Activated naive CD4-positive, alpha-beta T cell treated with anti-CD3 and anti-CD28 coated beads, Interleukin-2, amount 50 U/mL, for 72 hours (primary cell): Measurements from ENCODE around the gene IRX4. TPM values are rescaled to one million over a fixed set of nuclear protein-coding genes. Genes with fewer than 3 reads are reported as not detected.
A peak's percentile ranks its signal among the peaks of the same experiment; 100 is the strongest.

ENCODE experiments used
- ATAC-seq, 2 donors: fragments of 150-1000 bp; cut with Tn5 transposase; 2 replicates each; pipeline ENCODE4 v1.10.0; 2021; ENCODE audit warnings: mild to moderate bottlenecking in 2 of 2, moderate library complexity in 2 of 2
- DNase-seq, 2 donors: peaks; one replicate each; pipeline ENCODE4 v3.0.0; 2021 to 2022; ENCODE audit warnings: low spot score in 2 of 2
- H3K27ac Mint-ChIP-seq, 2 donors: one replicate each; pipeline ENCODE4 v1.8.0; 2022; ENCODE audit warnings: mild to moderate bottlenecking in 2 of 2, mixed read lengths in 2 of 2
- H3K36me3 Mint-ChIP-seq, 2 donors: one replicate each; pipeline ENCODE4 v1.8.0; 2022; ENCODE audit warnings: mixed read lengths in 2 of 2
- H3K9me3 Mint-ChIP-seq, 2 donors: one replicate each; pipeline ENCODE4 v1.8.0; 2022; ENCODE audit warnings: mixed read lengths in 2 of 2
- total RNA-seq, 2 donors: library from RNA; stranded (reverse); gene quantifications; one replicate each; pipeline ENCODE4 v1.2.3, GENCODE V29; 2022

The IRX4 gene
- total RNA-seq, 2 donors from 2014 or later: not detected

DNA sequence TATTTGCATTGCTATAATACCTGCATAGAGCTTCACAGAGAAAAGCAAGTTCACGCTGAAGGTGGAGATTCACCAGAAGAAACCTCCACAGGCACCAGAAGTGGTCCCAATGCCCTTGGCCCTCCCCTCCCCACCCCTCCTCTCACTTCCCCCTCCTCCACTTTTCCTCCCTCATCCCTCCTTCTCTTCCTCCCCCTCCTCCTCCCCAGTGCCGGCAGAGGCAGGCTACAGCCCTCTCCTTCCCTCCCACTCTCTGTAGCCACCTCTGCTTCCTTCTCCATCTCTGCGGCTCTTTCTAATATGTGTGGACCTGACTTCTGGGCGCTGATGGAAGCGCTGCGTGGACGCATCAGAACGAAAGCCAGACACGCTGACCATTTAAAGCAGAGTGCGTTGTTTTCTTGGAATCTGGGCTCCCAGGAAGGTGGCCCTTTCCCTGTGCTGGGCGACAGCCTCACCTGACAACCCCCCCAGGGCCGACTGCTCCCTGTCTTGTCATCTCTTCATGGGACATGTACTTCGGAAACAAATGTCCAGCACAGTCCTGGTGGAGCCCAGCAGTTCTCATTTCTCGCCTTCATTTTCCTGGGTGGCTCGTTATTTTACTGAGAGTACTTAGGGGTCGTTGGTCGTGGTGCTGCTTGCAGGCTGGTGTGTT lies 52.0 kb downstream of the IRX4 start:
- no peak overlapping the region for H3K27ac Mint-ChIP-seq

DNA sequence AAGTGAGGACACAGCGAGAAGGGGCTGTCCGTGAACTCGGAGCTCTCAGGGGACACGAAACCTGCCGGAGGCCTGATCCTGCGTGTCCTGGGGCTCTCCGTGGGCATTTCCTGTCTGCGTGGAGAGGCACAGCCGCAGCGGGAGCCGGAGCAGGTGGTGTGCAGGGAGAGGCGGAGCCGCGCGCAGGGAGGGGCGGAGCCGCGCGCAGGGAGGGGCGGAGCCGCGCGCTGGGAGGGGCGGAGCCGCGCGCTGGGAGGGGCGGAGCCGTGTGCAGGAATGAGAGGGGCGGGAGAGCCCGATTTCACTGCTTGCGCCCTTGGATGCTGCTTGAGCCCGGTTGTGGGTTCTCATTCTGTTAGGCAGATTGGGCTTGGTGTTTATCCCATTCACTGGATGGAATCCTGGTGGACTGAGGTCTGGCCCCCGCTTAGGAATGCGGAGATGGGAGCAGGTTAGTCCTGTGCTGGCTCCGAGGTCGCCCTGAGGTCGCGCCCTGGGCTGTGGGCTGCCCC lies 54.8 kb downstream of the IRX4 start:
- ATAC-seq: peak; percentile 33 to 64

More for the DNA sequence above, 52.0 kb downstream of the IRX4 start:
- ATAC-seq (no peak), DNase-seq (peak in 1 of 2 donors; percentile 38)
- Mint-ChIP-seq H3K9me3 (no peaks in the 10 kb centered on the region), H3K36me3 (no peaks in the 10 kb centered on the region)

More for the DNA sequence above, 54.8 kb downstream of the IRX4 start:
- H3K36me3 Mint-ChIP-seq: no peaks in the 10 kb centered on the region
- DNase-seq: peak; percentile 17 to 35
- H3K9me3 Mint-ChIP-seq: no peaks in the 10 kb centered on the region
- no peak overlapping the region for H3K27ac Mint-ChIP-seq

Other genes starting within 250 kb of the IRX4 start
- gene MRPL36, start 83.1 kb downstream of the IRX4 start, total RNA-seq: 10 to 100 TPM; 60.4 to 69.6 TPM
- 10 to 100 TPM; 32.3 to 32.6 TPM for gene NDUFS6, start 81.5 kb downstream of the IRX4 start, total RNA-seq